ENCODE measurements around the gene PPIP5K1. TPM values are rescaled to one million over a fixed set of nuclear protein-coding genes. Genes with fewer than 3 reads are reported as not detected.
A peak's percentile ranks its signal among the peaks of the same experiment; 100 is the strongest.

The PPIP5K1 gene
- total RNA-seq, 1 donor from 2014 or later: 60.0 TPM

DNA sequence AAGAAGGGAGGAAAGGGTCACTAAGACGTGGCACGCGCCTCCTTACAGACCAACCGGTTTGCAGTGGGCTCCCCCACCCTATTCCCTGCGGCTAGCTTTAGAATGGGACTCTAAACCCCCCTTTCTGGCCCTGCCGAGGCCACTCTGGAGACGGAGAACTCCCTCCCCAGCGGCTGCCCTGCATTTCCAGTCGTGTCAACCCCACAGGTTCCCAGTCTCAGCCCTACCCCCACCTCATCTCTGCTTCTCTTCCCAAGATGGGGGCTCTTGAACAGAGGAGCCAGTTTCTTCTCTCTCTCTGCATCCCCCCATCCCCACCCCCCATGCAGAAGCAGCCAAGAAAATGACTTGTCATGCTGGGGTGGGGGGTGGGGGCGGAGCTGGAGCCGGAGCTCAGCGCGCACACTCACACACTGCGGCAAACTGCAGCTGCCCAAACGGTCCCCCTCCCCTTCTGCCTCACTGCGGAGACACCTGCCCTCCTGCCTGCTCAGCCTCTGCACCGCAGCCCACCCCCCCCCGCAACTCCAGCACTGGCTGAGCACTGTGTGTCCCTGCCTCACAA lies 71.7 kb downstream of the PPIP5K1 start:
- intact Hi-C loops (cut with micrococcal nuclease): no loop called here
- no peaks in the 10 kb centered on the region for H3K9me3 Mint-ChIP-seq
- peaks cover 15% of the 10 kb centered on the region for H3K27me3 Mint-ChIP-seq
- peaks cover 9% of the 10 kb centered on the region for H3K36me3 Mint-ChIP-seq (ENCODE audit: low read depth)
- peaks cover 49% of the 10 kb centered on the region for H3K4me1 Mint-ChIP-seq
- H3K27ac Mint-ChIP-seq: peak overlapping the region; percentile 48
- peak overlapping the region; percentile 78 for H3K4me3 Mint-ChIP-seq
- no peak for DNase-seq

DNA sequence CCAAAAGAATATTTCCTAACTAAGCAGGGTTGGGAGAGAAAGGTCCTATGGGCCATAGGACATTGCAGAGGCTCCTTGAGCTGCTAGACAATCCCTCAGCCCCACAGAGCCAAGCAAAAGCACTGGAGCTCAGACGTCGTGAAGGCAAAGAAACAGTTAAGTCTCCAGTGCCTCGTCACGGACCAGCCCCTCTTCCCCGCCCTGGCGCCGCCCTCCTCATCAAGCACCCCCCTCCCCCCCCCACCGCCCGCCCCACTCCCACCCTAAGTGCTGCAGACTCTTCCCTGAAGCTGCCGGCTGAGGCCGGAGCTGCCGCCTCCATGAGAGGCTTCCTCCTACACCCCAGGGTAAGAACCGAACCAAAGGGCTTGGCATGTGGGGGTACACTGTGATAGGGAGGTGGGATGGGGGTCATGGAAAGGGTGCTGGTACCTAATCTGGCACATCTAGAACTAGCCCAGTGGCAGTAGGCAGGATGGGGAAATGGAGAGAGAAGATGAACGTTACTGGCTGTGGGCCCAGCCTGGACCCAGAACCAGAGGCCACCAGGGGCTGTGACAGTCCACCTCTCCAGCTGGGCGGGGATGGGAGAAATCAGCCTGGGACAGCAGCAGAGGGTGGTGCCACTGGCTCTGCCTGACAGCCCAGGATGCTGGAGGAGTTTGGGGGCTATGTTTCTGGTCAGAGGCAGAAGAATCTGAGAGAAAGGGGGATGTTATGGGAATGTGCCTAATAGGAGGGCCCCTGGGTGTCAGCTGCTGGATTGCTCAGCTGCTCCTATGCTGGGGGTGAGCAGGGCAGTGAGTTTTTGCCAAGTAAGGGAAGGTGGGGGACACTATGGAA lies 72.4 kb downstream of the PPIP5K1 start, which contains the start of gene MAP1A:
TSS of gene MAP1A (plus strand) at position 255 of the 843 bp plus-strand sequence. CDS start 3,866 bp downstream, outside the sequence.
- Mint-ChIP-seq H3K27ac (peak within 1 kb of the TSS; percentile 48), H3K4me3 (peak within 1 kb of the TSS; percentile 78), H3K9me3 (no peaks in the 10 kb centered on the region), H3K27me3 (peaks cover 15% of the 10 kb centered on the region), H3K36me3 (ENCODE audit: low read depth) (peaks cover 6% of the 10 kb centered on the region), H3K4me1 (peaks cover 53% of the 10 kb centered on the region)
- no peak for DNase-seq
- intact Hi-C loops (cut with micrococcal nuclease): no loop called here

GRCh38 chr15:43516801-43517353 lies 73.1 kb downstream of the PPIP5K1 start:
- Mint-ChIP-seq H3K4me3 (no peak overlapping the region), H3K27ac (no peak overlapping the region), H3K27me3 (peaks cover 15% of the 10 kb centered on the region), H3K4me1 (peaks cover 60% of the 10 kb centered on the region), H3K36me3 (ENCODE audit: low read depth) (peaks cover 8% of the 10 kb centered on the region), H3K9me3 (no peaks in the 10 kb centered on the region)
- intact Hi-C loops (cut with micrococcal nuclease): no loop called here
- DNase-seq: no peak

GRCh38 chr15:43516185-43516584 lies 73.8 kb downstream of the PPIP5K1 start:
- Mint-ChIP-seq H3K9me3 (no peaks in the 10 kb centered on the region), H3K27me3 (peaks cover 15% of the 10 kb centered on the region), H3K36me3 (ENCODE audit: low read depth) (peaks cover 8% of the 10 kb centered on the region), H3K27ac (no peak overlapping the region), H3K4me1 (peaks cover 66% of the 10 kb centered on the region), H3K4me3 (no peak overlapping the region)
- peak; percentile 54 for DNase-seq
- intact Hi-C loops (cut with micrococcal nuclease): no loop called here

DNA sequence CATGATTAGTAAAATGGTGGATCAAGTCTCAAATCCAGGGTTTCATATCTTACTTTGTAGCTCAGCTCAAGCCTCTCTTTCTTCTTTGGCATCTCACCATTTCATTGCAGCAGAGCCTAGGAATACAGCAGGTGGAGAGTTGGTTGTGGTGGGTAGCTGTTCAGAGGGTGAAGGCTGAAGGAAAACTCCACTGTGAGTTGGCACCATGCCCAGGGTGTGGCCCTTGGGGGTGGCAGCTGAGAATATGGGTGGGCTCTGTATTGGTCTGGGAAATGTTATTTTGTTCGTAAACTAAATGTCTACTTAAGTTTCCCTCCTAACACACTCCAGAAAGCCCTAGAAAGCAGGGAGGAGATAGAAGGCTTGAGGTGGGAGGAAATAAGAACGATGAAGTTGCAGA lies 74.3 kb downstream of the PPIP5K1 start:
- peaks cover 8% of the 10 kb centered on the region for H3K36me3 Mint-ChIP-seq (ENCODE audit: low read depth)
- H3K9me3 Mint-ChIP-seq: no peaks in the 10 kb centered on the region
- peaks cover 15% of the 10 kb centered on the region for H3K27me3 Mint-ChIP-seq
- peak; percentile 48 for DNase-seq
- peak overlapping the region; percentile 6 for H3K4me3 Mint-ChIP-seq
- H3K27ac Mint-ChIP-seq: no peak overlapping the region
- intact Hi-C loops (cut with micrococcal nuclease): no loop called here
- H3K4me1 Mint-ChIP-seq: peaks cover 70% of the 10 kb centered on the region

DNA sequence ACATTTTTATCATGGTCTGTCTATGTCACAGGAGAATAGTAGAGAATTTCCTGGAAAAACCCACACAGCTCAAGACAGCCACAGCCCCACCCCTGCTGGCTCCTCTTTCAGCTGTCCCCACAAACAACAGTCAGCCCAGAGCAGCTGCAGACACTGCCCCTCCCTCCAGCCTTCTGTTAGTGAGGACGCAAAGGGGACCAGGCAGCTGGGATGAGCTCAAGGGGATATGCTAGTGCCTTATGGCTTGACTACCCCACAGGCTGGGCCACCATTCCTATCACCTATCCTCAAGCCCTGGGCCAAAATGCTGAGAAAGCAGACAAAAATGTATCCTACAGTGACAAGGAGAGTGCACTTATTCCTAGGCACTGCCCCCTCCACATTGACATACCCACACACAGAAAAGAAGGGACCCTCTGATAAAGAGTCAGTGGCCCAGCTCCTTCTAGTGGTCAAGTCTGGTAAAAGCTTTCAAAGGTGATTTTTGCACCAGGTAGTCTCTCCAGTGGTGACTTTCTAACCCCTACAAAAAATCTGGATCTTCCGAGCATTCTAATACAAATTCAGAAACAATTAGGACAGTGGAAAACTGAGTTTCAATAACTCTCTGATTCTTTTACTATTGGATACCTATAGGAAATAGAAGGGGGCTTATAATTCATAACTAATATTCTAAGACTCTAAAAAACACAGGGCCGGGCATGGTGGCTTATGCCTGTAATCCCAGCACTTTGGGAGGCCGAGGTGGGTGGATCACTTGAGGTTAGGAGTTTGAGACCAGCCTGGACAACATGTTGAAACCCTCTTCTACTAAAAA lies 75.6 kb downstream of the PPIP5K1 start:
- peak; percentile 81 for DNase-seq
- peaks cover 8% of the 10 kb centered on the region for H3K36me3 Mint-ChIP-seq (ENCODE audit: low read depth)
- no peaks in the 10 kb centered on the region for H3K9me3 Mint-ChIP-seq
- intact Hi-C loops (cut with micrococcal nuclease): loop anchor here (5.0 kb wide), 1 partner anchor 233 kb away; the partner anchor contains the start of gene PDIA3
- peaks cover 15% of the 10 kb centered on the region for H3K27me3 Mint-ChIP-seq
- peaks cover 78% of the 10 kb centered on the region for H3K4me1 Mint-ChIP-seq
- peak overlapping the region; percentile 66 for H3K4me3 Mint-ChIP-seq
- H3K27ac Mint-ChIP-seq: peak overlapping the region; percentile 36

- Mint-ChIP-seq H3K9me3 (no peaks in the 10 kb centered on the region), H3K36me3 (ENCODE audit: low read depth) (peaks cover 8% of the 10 kb centered on the region), H3K27ac (peak overlapping the region; percentile 36), H3K4me1 (peaks cover 73% of the 10 kb centered on the region), H3K4me3 (peak overlapping the region; percentile 66), H3K27me3 (peaks cover 13% of the 10 kb centered on the region)
- intact Hi-C loops (cut with micrococcal nuclease): loop anchor here (5.0 kb wide), 1 partner anchor 234 kb away; the partner anchor contains the start of gene PDIA3
- DNase-seq: no peak
Observed at GRCh38 chr15:43513550-43513949, 76.5 kb downstream of the PPIP5K1 start.

DNA sequence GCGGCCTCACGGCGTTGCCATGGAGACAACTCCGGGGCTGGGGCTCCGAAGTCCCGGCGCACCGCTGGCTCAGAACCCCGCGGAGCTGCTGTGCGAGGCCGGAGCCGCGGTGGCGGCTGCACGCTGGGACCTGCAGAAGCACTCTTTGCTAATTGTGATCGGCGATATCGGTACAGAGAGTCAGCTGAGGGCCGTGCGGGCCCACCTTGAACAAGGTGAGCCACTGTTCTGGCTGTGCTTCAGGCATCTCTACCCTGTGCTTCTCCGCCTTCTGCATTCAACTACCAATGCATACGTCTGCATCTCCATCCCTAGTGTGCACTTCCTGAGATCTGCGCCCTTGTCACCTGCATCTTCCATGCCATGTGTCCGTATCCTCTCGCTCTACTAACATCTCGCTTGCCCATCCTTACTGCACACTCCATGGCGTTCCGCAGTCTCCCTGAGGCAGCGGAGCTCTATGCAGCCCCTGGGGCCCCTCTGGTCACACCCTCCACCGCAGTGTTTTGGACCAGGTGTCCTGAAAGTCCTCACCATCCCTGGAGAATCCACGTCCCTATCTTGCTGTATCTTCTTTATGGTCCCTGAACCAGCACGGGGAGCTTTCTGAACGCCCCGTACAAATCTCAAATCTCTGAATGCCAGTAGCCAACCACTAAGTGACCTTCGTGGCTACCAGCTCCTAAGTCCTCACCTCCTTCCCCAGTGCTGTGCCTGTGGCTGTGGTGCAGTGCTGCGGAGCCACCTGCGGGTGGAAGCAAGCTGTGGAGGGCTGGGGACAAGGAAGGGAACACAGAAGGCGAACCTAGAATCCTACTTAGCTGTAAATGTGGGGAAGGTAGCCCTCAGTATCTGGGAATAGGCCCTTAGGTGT lies 78.8 kb downstream of the PPIP5K1 start:
- DNase-seq: peak; percentile 80
- Mint-ChIP-seq H3K4me1 (peaks cover 57% of the 10 kb centered on the region), H3K36me3 (ENCODE audit: low read depth) (peaks cover 3% of the 10 kb centered on the region), H3K27ac (peak overlapping the region; percentile 89), H3K4me3 (peak overlapping the region; percentile 89), H3K9me3 (no peaks in the 10 kb centered on the region), H3K27me3 (no peaks in the 10 kb centered on the region)
- intact Hi-C loops (cut with micrococcal nuclease): loop anchor here (5.0 kb wide), 1 partner anchor 236 kb away; the partner anchor contains the start of gene PDIA3

GRCh38 chr15:43510200-43511011 lies 79.6 kb downstream of the PPIP5K1 start:
- peaks cover 3% of the 10 kb centered on the region for H3K36me3 Mint-ChIP-seq (ENCODE audit: low read depth)
- intact Hi-C loops (cut with micrococcal nuclease): loop anchor here (1.0 to 5.0 kb wide), 3 partner anchors 17 to 237 kb away; partner anchors contain the start of genes PDIA3 and TP53BP1

DNA sequence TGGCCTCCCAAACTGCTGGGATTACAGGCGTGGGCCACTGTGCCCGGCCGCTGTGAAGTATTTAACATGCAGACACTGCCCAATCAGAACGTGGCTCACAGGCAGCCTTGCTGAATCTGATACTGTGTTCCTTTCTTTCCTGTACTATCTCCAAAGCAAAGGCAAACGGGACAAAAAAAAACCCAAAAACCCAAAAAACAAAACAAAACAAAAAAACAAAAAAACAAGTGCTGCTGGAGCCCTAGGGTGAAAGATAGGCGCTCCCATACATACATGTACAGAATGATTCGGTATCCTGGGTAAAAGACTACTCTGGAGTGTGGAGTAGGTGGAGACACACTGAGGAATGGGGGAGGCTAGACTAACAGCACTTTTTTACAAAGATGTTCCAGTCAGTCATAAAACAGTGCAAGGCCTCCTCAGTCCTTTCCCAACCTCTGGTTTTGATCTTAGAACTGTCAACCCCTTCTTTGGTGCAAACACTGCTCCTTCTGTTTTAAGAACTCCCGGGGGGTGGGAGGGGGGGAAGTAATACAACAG lies 80.3 kb downstream of the PPIP5K1 start:
- Mint-ChIP-seq H3K4me3 (peak overlapping the region; percentile 89), H3K4me1 (peaks cover 45% of the 10 kb centered on the region), H3K36me3 (ENCODE audit: low read depth) (peaks cover 3% of the 10 kb centered on the region), H3K9me3 (no peaks in the 10 kb centered on the region), H3K27ac (peak overlapping the region; percentile 89), H3K27me3 (no peaks in the 10 kb centered on the region)
- no peak for DNase-seq
- intact Hi-C loops (cut with micrococcal nuclease): loop anchor here (1.0 to 5.0 kb wide), 3 partner anchors 16 to 238 kb away; partner anchors contain the start of genes PDIA3 and TP53BP1

More at GRCh38 chr15:43510200-43511011, 79.6 kb downstream of the PPIP5K1 start:
- peak overlapping the region; percentile 89 for H3K4me3 Mint-ChIP-seq
- peak; percentile 99 for DNase-seq
- peak overlapping the region; percentile 89 for H3K27ac Mint-ChIP-seq
- peaks cover 48% of the 10 kb centered on the region for H3K4me1 Mint-ChIP-seq
- no peaks in the 10 kb centered on the region for H3K27me3 Mint-ChIP-seq
- H3K9me3 Mint-ChIP-seq: no peaks in the 10 kb centered on the region

DNA sequence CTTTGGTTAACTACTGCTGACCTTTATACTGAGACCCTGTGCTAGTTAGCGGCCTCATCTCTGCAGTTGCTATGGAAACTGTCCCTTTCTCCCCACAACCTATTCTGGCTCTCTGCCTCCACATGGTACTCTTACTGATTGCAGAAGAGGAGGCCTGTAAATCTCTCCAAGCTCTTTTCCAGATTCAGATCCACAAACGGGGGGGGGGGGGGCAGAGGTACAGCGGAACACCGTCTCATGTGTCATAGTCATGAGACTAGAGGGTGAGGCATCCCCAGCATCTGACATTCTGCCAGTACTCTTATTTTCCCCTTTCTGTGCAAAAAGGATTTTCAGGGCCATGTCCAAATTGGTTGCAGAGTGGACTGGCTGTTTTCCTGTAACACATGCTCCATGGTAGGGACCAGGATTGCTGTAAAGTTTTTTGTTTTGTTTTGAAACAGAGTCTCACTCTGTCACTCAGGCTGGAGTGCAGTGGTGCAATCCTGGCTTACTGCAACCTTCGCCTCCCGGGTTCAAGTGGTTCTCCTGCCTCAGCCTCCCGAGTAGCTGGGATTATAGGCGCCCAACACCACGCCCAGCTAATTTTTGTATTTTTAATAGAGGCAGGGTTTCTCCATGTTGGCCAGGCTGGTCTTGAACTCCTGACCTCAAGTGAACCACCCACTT lies 80.9 kb downstream of the PPIP5K1 start:
- Mint-ChIP-seq H3K9me3 (no peaks in the 10 kb centered on the region), H3K27me3 (peaks cover 3% of the 10 kb centered on the region), H3K27ac (peak overlapping the region; percentile 89), H3K36me3 (ENCODE audit: low read depth) (peaks cover 3% of the 10 kb centered on the region), H3K4me1 (peaks cover 39% of the 10 kb centered on the region), H3K4me3 (peak overlapping the region; percentile 89)
- no peak for DNase-seq
- intact Hi-C loops (cut with micrococcal nuclease): no loop called here
